Neutrophil (primary cell): ENCODE results near the gene P3R3URF.
A peak's percentile ranks its signal among the peaks of the same experiment; 100 is the strongest.

ENCODE experiments used
- H3K27ac ChIP-seq: fragments of 200-600 bp; sonication (generic); 2 replicates; pipeline ENCODE4 v1.5.1; 2016; ENCODE audit warnings: mild to moderate bottlenecking, moderate library complexity
- H3K27me3 ChIP-seq: fragments of 200-600 bp; sonication (generic); 2 replicates; pipeline ENCODE4 v1.6.0; 2016; ENCODE audit warnings: mild to moderate bottlenecking
- H3K36me3 ChIP-seq: fragments of 200-600 bp; sonication (generic); 2 replicates; pipeline ENCODE4 v1.5.1; 2017
- H3K4me1 ChIP-seq, 2 experiments: fragments of 200-600 bp in 1 of 2; sonication (generic) in 1 of 2; 1 replicate in 1 of 2; 2 replicates in 1 of 2; pipeline versions ENCODE4 v1.5.1 to v1.6.1; 2013 to 2016; ENCODE audit warnings: low read depth in 1 of 2, low read length in 1 of 2, mild to moderate bottlenecking in 1 of 2, moderate library complexity in 1 of 2; ENCODE audit not compliant: control insufficient read depth in 1 of 2, insufficient read depth in 1 of 2
- H3K4me3 ChIP-seq, 2 experiments: fragments of 200-600 bp in 1 of 2; sonication (generic) in 1 of 2; 1 replicate in 1 of 2; 2 replicates in 1 of 2; pipeline ENCODE4 v1.5.1; 2013 to 2016; ENCODE audit warnings: low read depth in 1 of 2, low read length in 1 of 2, mild to moderate bottlenecking in 1 of 2, moderate library complexity in 1 of 2
- H3K9me3 ChIP-seq: fragments of 200-600 bp; sonication (generic); 2 replicates; pipeline ENCODE4 v1.5.1; 2016
- CTCF ChIP-seq: fragments of 200-600 bp; sonication (generic); IDR thresholded peaks from 2 replicates; pipeline ENCODE4 v1.5.1; 2016; ENCODE audit warnings: antibody characterized with exemption

P3R3URF gene

GRCh38 chr1:46183079-46183847 lies 7.0 kb upstream of the P3R3URF start:
- no peaks in the 10 kb centered on the region for H3K27me3 ChIP-seq
- H3K9me3 ChIP-seq, result no peaks in the 10 kb centered on the region
- no peak overlapping the region for H3K27ac ChIP-seq
- H3K4me3 ChIP-seq, result no peak overlapping the region
- peaks cover 0 to 5% of the 10 kb centered on the region in 2 experiments for H3K4me1 ChIP-seq
- H3K36me3 ChIP-seq, result no peaks in the 10 kb centered on the region
- no peak for TF ChIP-seq CTCF

- Histone ChIP-seq H3K9me3 (no peaks in the 10 kb centered on the region), H3K4me1 (peaks cover 0 to 5% of the 10 kb centered on the region in 2 experiments), H3K4me3 (no peak overlapping the region), H3K36me3 (no peaks in the 10 kb centered on the region), H3K27ac (no peak overlapping the region), H3K27me3 (no peaks in the 10 kb centered on the region)
- TF ChIP-seq CTCF, result no peak
These were observed 5.3 kb upstream of the P3R3URF start for GRCh38 chr1:46181343-46182260.

GRCh38 chr1:46180082-46180616 lies 3.9 kb upstream of the P3R3URF start:
- peaks cover 0 to 5% of the 10 kb centered on the region in 2 experiments for H3K4me1 ChIP-seq
- TF ChIP-seq CTCF, result no peak
- no peaks in the 10 kb centered on the region for H3K36me3 ChIP-seq
- no peak overlapping the region for H3K4me3 ChIP-seq
- H3K9me3 ChIP-seq, result no peaks in the 10 kb centered on the region
- H3K27me3 ChIP-seq, result no peaks in the 10 kb centered on the region
- no peak overlapping the region for H3K27ac ChIP-seq

GRCh38 chr1:46179138-46180081 lies 3.1 kb upstream of the P3R3URF start:
- H3K4me3 ChIP-seq, result no peak overlapping the region
- TF ChIP-seq CTCF, result peak; percentile 54
- no peak overlapping the region for H3K27ac ChIP-seq
- H3K4me1 ChIP-seq, result peaks cover 0 to 5% of the 10 kb centered on the region in 2 experiments
- H3K36me3 ChIP-seq, result no peaks in the 10 kb centered on the region
- H3K27me3 ChIP-seq, result no peaks in the 10 kb centered on the region
- no peaks in the 10 kb centered on the region for H3K9me3 ChIP-seq

GRCh38 chr1:46175243-46175642 lies 1.0 kb downstream of the P3R3URF start:
- H3K4me3 ChIP-seq, result no peak overlapping the region
- peaks cover 0 to 5% of the 10 kb centered on the region in 2 experiments for H3K4me1 ChIP-seq
- no peak for TF ChIP-seq CTCF
- no peaks in the 10 kb centered on the region for H3K36me3 ChIP-seq
- no peaks in the 10 kb centered on the region for H3K9me3 ChIP-seq
- no peak overlapping the region for H3K27ac ChIP-seq
- peaks cover 3% of the 10 kb centered on the region for H3K27me3 ChIP-seq
